HG03575 (cell line): ENCODE results near the gene GMPPA.

Experiments used
- ATAC-seq: cut with Tn5 transposase; IDR thresholded peaks from one replicate; pipeline ENCODE4 v1.9.1; 2021; ENCODE audit not compliant: unreplicated experiment, insufficient number of reproducible peaks, low FRiP score; ENCODE audit errors: extremely low read depth

Gene GMPPA

DNA sequence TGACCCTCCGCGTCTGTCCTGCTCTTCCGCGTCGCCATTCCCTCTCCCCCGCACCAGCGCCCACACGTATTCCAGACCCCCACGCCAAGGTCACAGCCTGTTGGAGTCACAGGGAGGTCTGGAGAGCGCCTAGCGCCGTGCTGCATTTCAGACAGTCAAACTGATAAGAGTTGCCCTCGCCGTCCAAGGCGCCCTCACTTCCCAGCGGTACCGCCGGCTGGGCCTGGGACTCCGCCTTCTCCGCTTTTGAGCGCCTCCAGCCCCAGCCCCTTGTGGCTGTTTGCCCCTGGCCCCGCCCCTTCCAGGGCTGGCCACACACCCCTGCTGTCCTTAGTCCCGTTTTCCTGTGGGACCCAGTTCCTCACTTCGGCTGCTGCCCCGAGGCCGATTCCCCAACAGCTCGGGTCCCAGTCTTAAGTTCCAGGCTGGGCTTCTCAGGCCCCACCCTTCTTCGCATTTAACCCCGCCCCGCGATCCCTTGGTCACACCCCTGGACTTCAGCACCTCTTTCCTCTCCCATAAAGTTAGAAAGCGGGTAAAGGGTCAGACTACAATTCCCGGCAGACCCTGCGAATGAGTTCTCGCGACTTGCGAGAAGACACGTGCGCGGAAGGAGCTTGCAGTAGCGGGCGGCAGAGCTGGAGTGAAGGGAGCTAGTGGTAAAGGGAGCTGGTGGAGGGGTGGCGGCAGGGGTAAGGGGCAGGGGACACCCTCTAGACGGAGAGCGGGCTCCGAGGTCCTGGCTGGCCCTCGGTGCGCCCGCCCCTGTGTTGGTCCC, at the start of gene GMPPA:
Gene GMPPA (plus strand): TSS at position 612 of the 778 bp plus-strand sequence. CDS start 1,085 bp downstream, outside the sequence.
- peak; percentile 95 for ATAC-seq

DNA sequence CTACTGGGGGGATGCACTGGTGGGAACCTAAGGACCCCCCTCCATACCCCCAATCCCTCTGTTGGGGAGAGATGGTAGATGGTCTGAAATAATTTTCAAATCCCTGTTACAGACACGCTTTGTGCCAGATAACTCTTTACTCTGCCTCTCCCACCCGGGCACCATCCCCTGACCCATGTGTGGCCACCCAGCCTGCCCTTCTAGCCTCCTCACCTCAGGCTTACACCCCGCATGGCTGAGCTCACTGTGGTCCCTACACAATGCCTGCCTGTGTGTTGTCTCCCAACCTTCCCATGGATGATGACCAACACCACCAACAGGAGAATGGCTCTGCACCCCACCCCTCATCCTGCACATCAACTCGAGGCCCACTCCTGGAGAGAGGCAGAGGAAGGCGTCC, 49.1 kb upstream of the GMPPA start:
- no peak for ATAC-seq

DNA sequence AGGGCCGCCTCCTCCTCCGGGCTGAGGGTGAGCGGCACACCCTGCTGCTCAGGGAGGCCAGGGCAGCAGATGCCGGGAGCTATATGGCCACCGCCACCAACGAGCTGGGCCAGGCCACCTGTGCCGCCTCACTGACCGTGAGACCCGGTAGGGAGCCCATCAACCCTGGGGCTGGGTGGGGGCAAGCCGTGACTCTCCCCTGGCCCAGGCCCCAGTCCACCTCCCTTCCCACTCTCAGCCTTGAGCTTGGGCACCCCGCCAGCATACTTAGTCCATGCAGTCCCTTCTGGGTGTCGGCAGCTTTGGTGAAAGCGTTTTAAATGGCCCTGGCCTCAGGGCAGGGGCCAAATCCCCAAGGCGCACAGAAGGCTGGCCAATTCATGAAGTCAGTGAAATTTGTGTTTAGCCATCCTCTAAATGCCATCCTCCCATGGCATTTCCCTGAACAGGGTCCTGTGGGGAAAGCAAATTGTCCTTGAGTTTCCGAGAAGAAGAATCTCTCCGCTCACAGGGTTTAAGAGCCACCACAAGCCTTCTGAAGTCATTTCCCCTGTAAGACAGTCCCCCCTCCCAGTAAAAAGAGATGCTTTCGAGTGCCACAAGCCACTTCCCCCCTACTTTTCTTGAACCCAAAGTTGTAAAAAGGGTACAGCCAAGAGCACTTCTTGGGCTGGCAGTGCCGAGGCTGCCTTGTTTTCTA, 46.9 kb upstream of the GMPPA start:
- ATAC-seq: no peak

DNA sequence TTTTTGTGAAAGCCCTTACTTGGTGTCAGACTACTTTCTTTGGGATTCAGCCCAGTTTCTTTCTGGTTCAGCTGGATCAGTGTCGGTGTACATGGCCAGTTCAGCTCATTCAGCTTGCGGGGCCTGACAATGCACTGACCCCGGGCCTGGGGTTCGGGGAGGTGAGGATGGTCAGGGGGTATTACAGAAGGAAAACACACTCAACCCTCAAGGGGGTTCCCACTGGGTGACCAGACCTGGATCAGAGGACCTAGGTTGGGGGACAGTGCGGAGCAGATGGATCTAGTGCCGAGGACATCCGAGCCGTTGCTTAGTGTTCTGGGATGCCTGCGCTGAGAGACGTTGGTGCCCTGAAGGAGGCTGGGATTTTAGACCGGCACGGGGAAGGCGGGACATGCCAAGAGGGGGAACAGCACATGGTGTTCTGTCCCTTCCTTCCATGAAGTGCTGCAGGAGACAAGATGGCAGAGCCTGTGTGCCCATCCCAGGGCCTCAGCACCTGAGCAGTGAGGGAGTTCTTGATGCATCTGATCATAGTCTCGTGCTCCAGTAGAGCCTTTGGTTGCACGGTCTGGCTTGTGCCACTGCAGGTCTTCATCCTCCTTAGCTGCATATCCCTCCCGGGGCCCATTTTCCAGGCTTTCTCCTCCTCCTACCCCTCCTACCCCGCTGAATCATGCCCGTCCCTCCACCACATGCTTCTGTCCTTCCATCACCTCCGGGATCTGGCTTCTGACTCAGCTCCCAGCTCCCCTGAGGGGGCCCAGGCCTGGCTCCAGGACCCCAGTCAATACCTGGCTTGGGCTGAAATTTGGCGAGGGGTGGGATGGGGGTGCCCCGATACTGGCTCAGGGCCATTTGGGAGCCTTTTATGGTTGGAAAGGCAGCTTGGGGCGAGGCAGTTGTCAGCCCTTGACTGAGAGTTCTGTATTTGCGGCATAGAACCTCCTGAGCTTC, 46.1 kb upstream of the GMPPA start:
- ATAC-seq: no peak

DNA sequence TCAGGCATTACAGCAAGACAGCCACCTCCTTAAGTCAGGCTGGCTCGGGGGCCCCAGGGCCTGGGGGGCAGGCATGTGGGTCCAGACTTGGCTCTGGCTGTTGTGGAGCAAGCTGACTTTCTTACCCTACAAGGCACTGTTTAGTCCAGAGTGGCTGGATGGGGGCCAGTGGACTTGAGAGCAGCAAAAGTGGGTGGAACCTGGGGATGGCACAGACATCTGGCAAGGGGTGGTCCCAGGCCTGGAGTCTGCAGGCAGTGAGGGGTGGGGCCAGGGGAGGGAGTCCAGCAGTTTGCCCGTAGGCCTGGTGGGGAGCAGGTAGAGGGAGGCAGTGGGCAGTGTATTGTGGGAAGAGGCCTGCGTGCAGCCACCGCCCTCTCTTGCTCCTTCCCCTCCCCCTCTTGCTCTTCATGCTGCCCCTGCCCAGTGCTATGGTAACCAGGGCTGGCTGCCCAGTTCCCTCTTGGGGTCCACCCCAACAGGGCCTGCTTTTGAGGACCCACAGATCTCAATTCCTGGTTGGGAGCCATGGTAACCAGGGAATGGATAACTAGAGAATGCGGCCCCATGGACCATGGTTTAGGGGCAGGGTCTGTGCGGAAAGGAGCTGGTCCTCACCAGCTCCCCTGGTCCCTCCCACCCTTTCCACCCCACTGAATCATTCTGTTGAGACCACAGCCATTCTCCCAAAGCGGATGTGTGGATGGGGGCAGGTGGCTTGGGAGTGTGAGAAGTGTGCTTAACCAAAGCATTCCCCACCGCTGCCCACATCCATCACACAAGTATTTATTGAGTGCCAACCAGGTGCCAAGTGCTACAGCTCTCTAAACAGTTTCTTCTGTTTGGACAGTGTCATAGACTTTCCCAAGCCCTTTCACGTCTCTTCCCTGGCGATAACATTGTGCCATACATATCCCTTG, 44.8 kb upstream of the GMPPA start:
- ATAC-seq: no peak

DNA sequence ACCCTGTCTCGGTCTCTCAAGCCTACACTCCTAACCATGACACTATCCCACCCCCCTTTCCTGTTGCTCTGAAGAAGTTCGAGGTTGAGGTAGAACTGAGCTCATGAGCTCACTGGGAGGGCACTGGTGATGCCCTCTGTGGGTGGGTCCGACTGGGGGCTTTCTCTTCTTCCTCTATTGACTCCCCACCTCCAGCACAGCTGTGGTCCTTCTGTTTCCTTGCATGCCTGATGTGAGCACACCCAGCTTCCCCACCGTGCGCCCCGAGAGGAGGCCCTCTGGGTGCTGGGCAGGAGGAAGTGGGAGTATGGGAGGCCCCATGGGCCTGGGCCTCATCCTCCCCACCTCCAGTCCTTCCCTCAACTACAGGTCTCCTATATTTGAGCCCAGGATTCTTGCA, 43.1 kb upstream of the GMPPA start:
- no peak for ATAC-seq

DNA sequence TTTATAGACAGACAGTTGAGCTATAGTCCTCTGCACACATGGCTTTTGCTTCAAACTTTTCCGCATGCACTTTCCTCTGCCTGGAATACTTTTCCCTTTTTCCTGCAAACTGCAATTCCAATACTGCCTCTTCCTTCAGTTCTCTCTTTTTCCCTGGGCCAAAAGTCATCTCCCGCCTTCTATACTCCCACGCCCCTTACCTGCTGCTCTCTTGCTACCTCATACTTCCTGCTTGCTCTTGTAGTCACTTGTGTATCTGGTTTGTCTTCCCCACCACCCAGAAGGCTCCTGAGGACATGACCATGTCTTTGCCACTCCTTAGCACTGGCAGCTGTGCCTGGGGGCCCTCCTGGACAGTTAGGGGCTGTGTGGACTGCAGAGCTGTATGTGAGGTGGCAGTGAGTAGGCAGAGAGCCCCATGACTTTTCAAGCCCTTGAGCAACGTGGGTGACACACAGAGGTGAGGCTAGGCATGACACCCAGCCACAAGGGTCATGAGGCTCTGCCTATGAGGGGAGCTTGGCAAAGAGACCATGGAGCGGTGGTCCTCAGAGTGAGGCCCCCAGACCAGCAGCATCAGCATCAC, 40.8 kb upstream of the GMPPA start:
- ATAC-seq: no peak

DNA sequence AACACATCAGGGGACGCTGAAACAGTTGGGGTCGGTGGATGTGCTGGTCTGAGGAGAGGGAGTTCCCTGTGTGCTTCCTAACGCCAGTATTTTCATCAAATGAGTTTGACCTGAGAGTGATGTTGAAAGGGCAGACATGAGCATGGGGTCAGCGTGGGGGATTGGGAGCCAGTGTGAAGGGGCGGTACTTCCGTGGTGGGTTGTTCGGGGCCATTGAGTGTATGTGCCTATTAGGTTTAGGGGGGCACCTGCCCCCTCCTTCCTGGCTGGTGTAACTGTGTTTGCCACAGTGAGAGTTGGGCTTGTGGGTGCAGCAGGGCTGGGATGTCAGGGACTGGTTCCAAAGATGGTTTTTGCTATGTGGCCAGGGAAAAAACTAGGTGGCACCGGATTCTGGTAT, 39.7 kb upstream of the GMPPA start:
- ATAC-seq: no peak

DNA sequence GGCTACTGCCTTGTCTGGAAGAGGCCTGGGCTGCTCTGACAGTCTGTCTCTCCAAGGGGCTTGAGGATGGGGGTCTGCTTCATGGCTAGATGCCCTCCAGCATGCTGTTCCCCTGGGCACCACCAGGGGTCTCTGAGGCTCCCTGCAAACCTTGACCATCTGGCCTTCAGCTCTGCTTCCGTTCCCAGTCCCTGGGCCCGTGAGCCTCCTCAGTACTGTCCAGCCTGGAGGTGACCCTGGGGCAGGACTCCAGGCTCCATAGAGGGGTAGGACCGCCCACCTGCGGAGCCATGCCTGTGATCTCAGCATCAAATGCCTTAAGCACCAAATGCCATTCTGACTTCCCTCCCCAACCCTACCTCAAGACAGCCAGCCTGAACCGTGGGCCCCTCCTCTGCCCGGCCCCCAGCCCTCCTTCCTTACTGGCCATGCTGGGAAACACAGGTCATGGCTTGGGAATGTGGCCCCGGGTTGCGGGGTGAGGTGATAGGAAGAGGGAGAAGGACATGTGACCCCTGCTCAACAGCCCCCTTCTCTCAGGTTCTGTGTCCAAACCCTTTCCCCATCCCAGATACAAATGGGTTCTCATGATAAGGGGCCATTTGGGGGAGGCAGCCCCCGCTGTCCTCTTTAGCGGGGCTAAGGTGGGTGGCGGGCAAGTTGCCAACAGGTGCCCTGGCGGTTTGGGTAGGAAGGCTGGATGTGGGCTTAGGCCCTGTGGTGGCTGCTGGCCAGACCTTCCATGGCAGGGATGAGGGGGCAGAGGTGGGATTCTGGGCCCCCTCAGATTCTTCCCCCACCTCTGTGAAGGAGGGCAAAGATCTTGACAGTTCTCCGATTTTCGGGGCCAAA, 39.0 kb upstream of the GMPPA start:
- no peak for ATAC-seq

DNA sequence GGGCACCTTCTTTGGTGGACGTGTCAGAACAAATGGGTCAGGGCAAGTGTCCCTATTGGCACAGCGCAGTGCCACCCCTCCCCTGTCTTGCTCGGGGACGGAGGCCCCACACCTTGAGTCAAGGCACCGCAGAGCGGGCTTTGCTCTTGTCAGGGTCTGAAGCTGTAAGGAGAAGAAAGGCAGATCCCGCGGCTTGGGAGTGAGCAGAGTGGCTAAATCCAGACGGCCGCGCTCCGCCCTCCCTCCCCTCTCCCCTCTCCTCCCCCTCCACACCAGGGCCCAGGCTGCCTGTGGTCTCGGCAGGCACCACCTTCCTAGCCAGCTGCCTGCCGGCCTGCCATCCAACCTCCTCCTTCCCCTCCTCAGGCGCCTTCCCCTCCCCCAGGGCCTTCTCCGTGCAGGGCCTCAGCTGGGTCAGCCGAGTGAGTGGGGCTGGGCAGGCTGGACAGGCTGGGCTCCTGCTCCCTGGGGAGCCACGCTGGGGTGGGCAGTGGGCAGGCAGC, 38.2 kb upstream of the GMPPA start:
- ATAC-seq: no peak

DNA sequence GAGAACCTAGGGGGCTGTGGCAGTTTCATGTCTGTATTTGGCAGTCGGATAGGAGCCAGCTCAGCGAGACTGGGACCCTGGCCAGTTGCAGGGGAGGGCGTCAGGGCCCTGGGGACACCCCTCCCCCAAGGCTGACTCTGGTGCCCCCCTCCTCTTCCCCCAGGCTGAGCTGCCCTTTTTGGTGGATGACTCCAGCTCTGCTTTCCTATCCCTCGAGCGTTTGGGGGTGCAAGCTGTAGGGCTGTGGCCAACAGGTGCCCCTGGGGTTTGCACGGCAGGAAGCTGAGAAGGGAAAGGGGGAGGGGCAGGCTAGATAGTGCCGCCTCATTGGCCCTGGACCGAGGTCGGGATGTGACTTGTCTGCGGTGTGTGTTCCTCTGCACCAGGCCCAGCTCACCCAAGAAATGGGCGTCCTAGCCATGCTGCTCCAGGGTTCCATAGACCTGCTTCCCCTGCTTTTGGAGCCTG, 37.6 kb upstream of the GMPPA start:
- no peak for ATAC-seq

DNA sequence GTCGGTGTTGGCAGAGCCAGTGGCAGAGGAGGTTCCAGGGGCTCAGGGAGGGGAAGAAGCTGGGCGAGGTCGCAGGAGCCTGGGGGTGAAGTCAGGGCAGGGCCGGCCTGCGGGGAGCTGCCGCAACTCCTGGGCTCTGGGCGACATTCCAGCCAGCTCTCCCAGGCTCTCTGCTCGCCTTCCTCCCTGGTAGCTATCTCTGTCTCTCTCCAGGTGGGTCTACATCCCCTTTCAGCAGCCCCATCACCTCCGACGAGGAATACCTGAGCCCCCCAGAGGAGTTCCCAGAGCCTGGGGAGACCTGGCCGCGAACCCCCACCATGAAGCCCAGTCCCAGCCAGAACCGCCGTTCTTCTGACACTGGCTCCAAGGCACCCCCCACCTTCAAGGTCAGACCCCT, 37.0 kb upstream of the GMPPA start:
- ATAC-seq: no peak

DNA sequence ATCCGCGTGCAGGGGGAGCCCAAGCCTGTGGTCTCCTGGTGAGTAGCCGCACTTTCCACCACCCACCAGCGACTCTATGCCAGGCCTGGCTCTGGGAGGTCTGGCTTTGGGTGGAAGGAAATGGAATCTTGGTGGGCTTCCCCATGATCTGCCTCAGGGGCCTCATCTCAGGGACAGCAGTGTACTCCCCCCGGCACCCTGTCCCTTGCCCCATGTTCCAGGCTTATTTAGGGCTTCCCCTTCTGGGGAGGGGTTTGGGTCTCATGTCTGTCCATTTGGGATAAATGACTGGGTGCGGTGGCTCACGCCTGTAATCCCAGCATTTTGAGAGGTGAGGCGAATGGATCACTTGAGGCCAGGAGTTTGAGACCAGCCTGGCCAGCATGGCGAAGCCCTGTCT, 36.3 kb upstream of the GMPPA start:
- no peak for ATAC-seq

DNA sequence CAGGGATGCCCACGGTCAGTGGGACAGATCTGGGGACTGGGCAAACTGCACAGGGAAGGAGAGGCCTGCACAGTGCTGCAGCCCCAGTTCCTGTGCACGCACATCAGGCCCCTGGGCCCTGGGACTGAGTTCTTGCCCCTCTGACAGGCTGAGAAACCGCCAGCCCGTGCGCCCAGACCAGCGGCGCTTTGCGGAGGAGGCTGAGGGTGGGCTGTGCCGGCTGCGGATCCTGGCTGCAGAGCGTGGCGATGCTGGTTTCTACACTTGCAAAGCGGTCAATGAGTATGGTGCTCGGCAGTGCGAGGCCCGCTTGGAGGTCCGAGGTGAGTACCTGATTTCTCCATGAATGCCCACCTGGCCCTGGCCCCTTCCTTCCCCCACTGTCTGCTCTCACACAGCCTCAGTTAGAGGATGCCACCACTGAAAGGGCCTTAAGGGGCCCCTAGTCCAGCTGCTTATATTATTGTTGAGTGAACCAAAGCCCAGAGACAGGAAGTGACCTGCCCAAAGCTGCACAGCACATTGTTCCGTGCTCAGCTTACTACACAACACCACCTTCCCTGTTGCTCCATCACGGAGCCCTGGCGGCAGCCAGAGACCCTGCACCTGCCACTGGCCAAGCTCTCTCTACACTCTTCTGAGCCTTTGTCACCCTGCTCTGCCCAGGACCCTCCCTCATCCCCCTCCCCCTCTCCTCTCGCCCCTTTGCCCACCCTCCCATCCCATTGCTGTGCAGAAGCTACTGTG, 34.2 kb upstream of the GMPPA start:
- ATAC-seq: no peak

DNA sequence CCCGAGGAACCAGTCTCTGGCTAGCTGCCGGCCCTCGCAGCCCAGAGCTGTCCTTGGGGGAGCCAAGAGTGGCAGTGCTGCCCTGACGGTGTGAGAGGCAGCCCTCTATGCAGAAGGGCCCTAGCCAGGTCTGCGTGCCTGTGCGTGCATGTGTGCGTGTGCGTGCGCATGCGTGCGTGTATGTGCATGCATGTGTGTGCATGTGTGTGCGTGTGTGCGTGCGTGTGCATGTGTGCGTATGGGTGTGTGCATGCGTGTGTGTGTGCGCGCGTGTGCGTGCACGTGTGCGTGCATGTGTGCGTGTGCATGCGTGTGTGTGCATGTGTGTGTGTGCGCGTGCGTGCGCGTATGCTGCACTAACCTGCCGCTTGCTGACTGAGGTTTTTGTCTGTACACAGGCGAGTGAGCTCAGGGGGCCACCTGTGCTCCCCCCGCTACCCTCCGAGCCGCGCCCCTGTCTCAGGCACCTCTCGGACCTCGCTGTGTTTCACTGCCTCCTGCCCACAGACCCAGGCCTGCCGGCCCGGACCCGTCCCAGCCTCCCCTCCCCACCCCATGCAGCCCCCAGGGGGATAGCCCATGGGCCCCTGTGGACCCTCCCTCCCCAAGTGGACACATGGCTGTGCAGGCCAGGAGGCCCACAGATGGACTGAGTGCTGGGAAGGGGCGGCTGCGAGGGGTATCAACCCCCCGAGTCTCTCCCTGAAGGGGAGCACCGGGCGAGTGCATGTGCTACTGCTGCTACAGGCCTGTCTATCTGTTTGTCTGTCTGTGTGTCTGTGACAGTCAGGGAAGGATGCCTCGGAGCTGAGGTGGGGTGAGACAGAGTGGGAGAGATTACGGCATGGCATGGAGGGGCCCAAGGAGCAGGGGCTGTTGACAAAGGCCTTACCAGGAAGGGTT, 32.8 kb upstream of the GMPPA start:
- ATAC-seq: no peak
